Measurements from ENCODE around the gene SIGLEC10. TPM values are rescaled to one million over a fixed set of nuclear protein-coding genes. Genes with fewer than 3 reads are reported as not detected.

The SIGLEC10 gene
- polyA plus RNA-seq, 1 donor (not counting 4 experiments of a cell fraction or from before 2014, with no cell fraction given) = not detected

DNA sequence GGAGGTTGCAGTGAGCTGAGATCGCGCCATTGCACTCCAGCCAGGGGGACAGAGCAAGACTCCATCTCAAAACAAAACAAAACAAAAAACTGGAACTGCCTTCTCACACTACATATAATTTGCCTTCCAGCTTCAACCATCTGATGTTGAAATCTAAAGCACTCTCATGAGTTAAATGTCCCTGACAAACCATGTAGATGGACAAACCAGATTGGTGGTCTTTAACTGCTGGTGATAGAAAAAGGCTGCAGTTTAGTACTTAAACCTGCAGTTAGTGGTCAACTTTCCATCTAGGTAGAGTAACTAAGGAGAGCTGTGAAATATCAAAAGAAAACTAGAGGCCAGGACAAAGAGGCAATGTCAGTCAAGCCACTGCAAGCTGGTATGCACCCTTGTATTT, 21.3 kb downstream of the SIGLEC10 start:
- dilution Hi-C loops (cut with MboI; ENCODE audit: extremely low pct_ligation_motif_present, low sequenced_read_pairs) = no loop called here

DNA sequence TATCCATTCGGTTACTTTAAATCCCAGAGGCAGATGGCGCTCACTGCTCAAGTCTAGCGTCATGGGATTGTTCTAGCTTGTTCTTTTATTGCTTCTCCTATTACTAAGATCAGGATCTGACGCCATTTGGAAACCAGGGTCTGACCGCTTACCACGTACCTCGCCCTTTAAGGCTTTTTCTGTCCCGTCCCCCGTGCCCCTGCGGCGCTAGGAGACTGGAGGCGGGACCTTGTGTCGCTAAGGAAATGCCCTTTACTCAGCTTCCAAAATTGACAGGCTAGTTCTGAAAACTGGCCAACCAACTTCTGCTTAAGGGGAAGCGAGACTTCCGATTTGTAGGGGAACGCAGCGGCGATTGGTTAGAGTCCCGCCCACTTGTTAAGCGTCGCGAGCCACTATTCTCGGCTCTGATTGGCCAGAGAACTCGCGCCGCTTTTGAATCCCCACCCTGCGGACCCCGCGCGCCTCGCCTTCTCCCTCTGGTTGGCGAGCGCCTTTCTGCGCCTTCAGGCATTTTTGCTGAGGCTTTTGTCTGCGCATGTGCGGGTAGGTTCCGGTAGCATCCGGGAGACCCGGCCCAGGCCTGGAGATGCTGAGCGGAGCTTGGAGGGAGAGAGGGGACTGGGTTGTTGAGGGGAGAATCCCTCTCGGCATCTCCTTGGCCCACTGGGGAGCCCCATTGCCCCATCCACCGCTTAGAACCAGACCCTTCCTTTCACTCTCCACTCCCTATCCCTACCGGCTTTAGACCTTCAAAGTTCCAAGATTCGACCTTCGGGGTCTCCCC, 23.2 kb downstream of the SIGLEC10 start:
- H3K9me3 ChIP-seq (ENCODE audit: control insufficient read depth, low read depth, low read length) = no peaks in the 10 kb centered on the region
- no peaks in the 10 kb centered on the region for H3K79me2 ChIP-seq (ENCODE audit: control insufficient read depth, insufficient read depth, low read length)
- H3K27ac ChIP-seq (ENCODE audit: control insufficient read depth, insufficient read depth, low read length) = peak overlapping the region; percentile 19
- no peaks in the 10 kb centered on the region for H3K27me3 ChIP-seq (ENCODE audit: control insufficient read depth, extremely low read depth, insufficient read depth, low read length)
- no peaks in the 10 kb centered on the region for H3K36me3 ChIP-seq (ENCODE audit: control insufficient read depth in 2 of 2, extremely low read depth in 1 of 2, insufficient read depth in 2 of 2, low read length in 2 of 2)
- H3K9ac ChIP-seq (ENCODE audit: control insufficient read depth, extremely low read depth, insufficient read depth, low read length) = peak overlapping the region; percentile 39
- dilution Hi-C loops (cut with MboI; ENCODE audit: extremely low pct_ligation_motif_present, low sequenced_read_pairs) = no loop called here
- FAIRE-seq (peak; percentile 81), DNase-seq (ENCODE audit: low read depth, low spot score) (peak; percentile 78)
- H4K20me1 ChIP-seq (ENCODE audit: control insufficient read depth, extremely low read depth, insufficient read depth, low read length) = no peaks in the 10 kb centered on the region
- H3K4me1 ChIP-seq (ENCODE audit: control insufficient read depth, extremely low read depth, insufficient read depth, low read length) = no peaks in the 10 kb centered on the region
- peak overlapping the region; percentile 37 to 61 (median 55) for H3K4me3 ChIP-seq (ENCODE audit: control insufficient read depth in 2 of 3, extremely low read depth in 1 of 3, insufficient read depth in 2 of 3, low read depth in 1 of 3, low read length in 3 of 3)
- peak overlapping the region; percentile 50 for H2AFZ ChIP-seq (ENCODE audit: control insufficient read depth, low read length)
- TF ChIP-seq, protein P1, sequence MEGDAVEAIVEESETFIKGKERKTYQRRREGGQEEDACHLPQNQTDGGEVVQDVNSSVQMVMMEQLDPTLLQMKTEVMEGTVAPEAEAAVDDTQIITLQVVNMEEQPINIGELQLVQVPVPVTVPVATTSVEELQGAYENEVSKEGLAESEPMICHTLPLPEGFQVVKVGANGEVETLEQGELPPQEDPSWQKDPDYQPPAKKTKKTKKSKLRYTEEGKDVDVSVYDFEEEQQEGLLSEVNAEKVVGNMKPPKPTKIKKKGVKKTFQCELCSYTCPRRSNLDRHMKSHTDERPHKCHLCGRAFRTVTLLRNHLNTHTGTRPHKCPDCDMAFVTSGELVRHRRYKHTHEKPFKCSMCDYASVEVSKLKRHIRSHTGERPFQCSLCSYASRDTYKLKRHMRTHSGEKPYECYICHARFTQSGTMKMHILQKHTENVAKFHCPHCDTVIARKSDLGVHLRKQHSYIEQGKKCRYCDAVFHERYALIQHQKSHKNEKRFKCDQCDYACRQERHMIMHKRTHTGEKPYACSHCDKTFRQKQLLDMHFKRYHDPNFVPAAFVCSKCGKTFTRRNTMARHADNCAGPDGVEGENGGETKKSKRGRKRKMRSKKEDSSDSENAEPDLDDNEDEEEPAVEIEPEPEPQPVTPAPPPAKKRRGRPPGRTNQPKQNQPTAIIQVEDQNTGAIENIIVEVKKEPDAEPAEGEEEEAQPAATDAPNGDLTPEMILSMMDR (optimal IDR thresholded peaks at IDR 0.05 in 1 of 3, IDR thresholded peaks at IDR 0.05 in 1 of 3, conservative IDR thresholded peaks at IDR 0.05 in 1 of 3; ENCODE audit: extremely low read depth in 1 of 3, insufficient read depth in 2 of 3, low read length in 3 of 3) = no peak
- TF ChIP-seq EZH2 (IDR thresholded peaks at IDR 0.05; ENCODE audit: low read length) = no peak
- H3K9me1 ChIP-seq (ENCODE audit: control insufficient read depth, extremely low read depth, insufficient read depth, low read length) = no peaks in the 10 kb centered on the region
- H3K4me2 ChIP-seq (ENCODE audit: control insufficient read depth, extremely low read depth, insufficient read depth, low read depth, low read length) = peak overlapping the region; percentile 68

More for the DNA sequence above, 21.3 kb downstream of the SIGLEC10 start:
- H2AFZ ChIP-seq (ENCODE audit: control insufficient read depth, low read length) = no peak overlapping the region
- H3K4me2 ChIP-seq (ENCODE audit: control insufficient read depth, extremely low read depth, insufficient read depth, low read depth, low read length) = no peak overlapping the region
- no peaks in the 10 kb centered on the region for H3K36me3 ChIP-seq (ENCODE audit: control insufficient read depth in 2 of 2, extremely low read depth in 1 of 2, insufficient read depth in 2 of 2, low read length in 2 of 2)
- no peak for DNase-seq (ENCODE audit: low read depth, low spot score)
- no peaks in the 10 kb centered on the region for H3K79me2 ChIP-seq (ENCODE audit: control insufficient read depth, insufficient read depth, low read length)
- no peaks in the 10 kb centered on the region for H3K9me1 ChIP-seq (ENCODE audit: control insufficient read depth, extremely low read depth, insufficient read depth, low read length)
- no peak for FAIRE-seq
- H4K20me1 ChIP-seq (ENCODE audit: control insufficient read depth, extremely low read depth, insufficient read depth, low read length) = no peaks in the 10 kb centered on the region
- H3K9ac ChIP-seq (ENCODE audit: control insufficient read depth, extremely low read depth, insufficient read depth, low read length) = no peak overlapping the region
- H3K27me3 ChIP-seq (ENCODE audit: control insufficient read depth, extremely low read depth, insufficient read depth, low read length) = no peaks in the 10 kb centered on the region
- H3K4me3 ChIP-seq (ENCODE audit: control insufficient read depth in 2 of 3, extremely low read depth in 1 of 3, insufficient read depth in 2 of 3, low read depth in 1 of 3, low read length in 3 of 3) = no peak overlapping the region
- H3K4me1 ChIP-seq (ENCODE audit: control insufficient read depth, extremely low read depth, insufficient read depth, low read length) = no peaks in the 10 kb centered on the region
- H3K27ac ChIP-seq (ENCODE audit: control insufficient read depth, insufficient read depth, low read length) = no peak overlapping the region
- TF ChIP-seq EZH2 (IDR thresholded peaks at IDR 0.05; ENCODE audit: low read length) = no peak
- TF ChIP-seq, protein P1 (optimal IDR thresholded peaks at IDR 0.05 in 1 of 3, IDR thresholded peaks at IDR 0.05 in 1 of 3, conservative IDR thresholded peaks at IDR 0.05 in 1 of 3; ENCODE audit: extremely low read depth in 1 of 3, insufficient read depth in 2 of 3, low read length in 3 of 3) = no peak
- no peaks in the 10 kb centered on the region for H3K9me3 ChIP-seq (ENCODE audit: control insufficient read depth, low read depth, low read length)
